Hepatocyte (in vitro differentiated cells): ENCODE measurements around the gene POC1A.

Experiments used
- CTCF ChIP-seq: fragments of 200-600 bp; sonication (generic); IDR thresholded peaks from 2 replicates; pipeline ENCODE4 v1.5.1; 2016; ENCODE audit warnings: antibody characterized with exemption, mild to moderate bottlenecking; ENCODE audit not compliant: poor library complexity
- EZH2phosphoT487 ChIP-seq: fragments of 200-600 bp; sonication (generic); IDR thresholded peaks from one replicate; pipeline ENCODE4 v1.6.1; 2018; ENCODE audit warnings: antibody characterized with exemption, mild to moderate bottlenecking, low read depth, moderate library complexity; ENCODE audit not compliant: unreplicated experiment, severe bottlenecking

- TF ChIP-seq CTCF (peak; percentile 15), EZH2phosphoT487 (no peak)
Observed at GRCh38 chr3:52036829-52037228, 117.4 kb downstream of the POC1A start.
